Islet of Langerhans (tissue), 1 donor: ENCODE measurements around the gene SH3TC1.

Source experiments
- FAIRE-seq: peaks from one replicate; lab custom pipeline; 2011; peaks lifted over from hg19 to GRCh38; lab: Jason Lieb, UNC

SH3TC1 gene

GRCh38 chr4:8198906-8199593 is at the start of gene SH3TC1:
Gene SH3TC1 (plus strand): TSS chr4:8199290. CDS start chr4:8205195, 5,905 bp downstream.
- peak; percentile 21 for FAIRE-seq

GRCh38 chr4:8149664-8150063 is 49.4 kb upstream of the SH3TC1 start:
- FAIRE-seq: no peak

- no peak for FAIRE-seq
These were observed 48.7 kb upstream of the SH3TC1 start for GRCh38 chr4:8150152-8151090.

- no peak for FAIRE-seq
These were observed 47.9 kb upstream of the SH3TC1 start for GRCh38 chr4:8151165-8151650.

GRCh38 chr4:8152090-8152864 is 46.8 kb upstream of the SH3TC1 start:
- FAIRE-seq: no peak

- no peak for FAIRE-seq
These were observed 46.2 kb upstream of the SH3TC1 start for GRCh38 chr4:8152865-8153257.

- no peak for FAIRE-seq
These were observed 45.6 kb upstream of the SH3TC1 start for GRCh38 chr4:8153441-8153840.

- no peak for FAIRE-seq
These were observed 44.0 kb upstream of the SH3TC1 start for GRCh38 chr4:8155048-8155447.

GRCh38 chr4:8155660-8156421 is 43.2 kb upstream of the SH3TC1 start:
- no peak for FAIRE-seq

- FAIRE-seq: no peak
These were observed 42.5 kb upstream of the SH3TC1 start for GRCh38 chr4:8156617-8157016.

- FAIRE-seq: no peak
These were observed 41.6 kb upstream of the SH3TC1 start for GRCh38 chr4:8157496-8157895.

- FAIRE-seq: no peak
These were observed 41.0 kb upstream of the SH3TC1 start for GRCh38 chr4:8157944-8158709.

- FAIRE-seq: peak; percentile 45
These were observed 40.2 kb upstream of the SH3TC1 start, which contains the start of gene ABLIM2 for GRCh38 chr4:8158710-8159536. Gene ABLIM2 (minus strand): TSS chr4:8158813. CDS start chr4:8158689, 124 bp downstream.

GRCh38 chr4:8159537-8160232 is 39.4 kb upstream of the SH3TC1 start:
- no peak for FAIRE-seq

- no peak for FAIRE-seq
These were observed 38.9 kb upstream of the SH3TC1 start for GRCh38 chr4:8160233-8160560.

- no peak for FAIRE-seq
These were observed 38.5 kb upstream of the SH3TC1 start for GRCh38 chr4:8160572-8160971.

- FAIRE-seq: no peak
These were observed 36.5 kb upstream of the SH3TC1 start for GRCh38 chr4:8162625-8163024.

- FAIRE-seq: no peak
These were observed 36.1 kb upstream of the SH3TC1 start for GRCh38 chr4:8163026-8163425.

GRCh38 chr4:8163436-8164193 is 35.5 kb upstream of the SH3TC1 start:
- FAIRE-seq: no peak
